GM11168 (cell line): ENCODE results near the gene PLA2G5.

Source experiments
- in situ Hi-C: fragments of 300-500 bp; cut with MboI; formaldehyde crosslinking; loops from one replicate; pipeline ENCODE4 v1.12.0; 2022; ENCODE audit warnings: low sequenced_read_pairs; ENCODE audit not compliant: unreplicated experiment

Gene PLA2G5

GRCh38 chr1:20061866-20062265 is 8.1 kb upstream of the PLA2G5 start:
- in situ Hi-C loops = no loop called here

- in situ Hi-C loops = no loop called here
Observed at GRCh38 chr1:20063861-20064292, 6.1 kb upstream of the PLA2G5 start.

- in situ Hi-C loops = no loop called here
Observed at GRCh38 chr1:20068722-20069121, 1.3 kb upstream of the PLA2G5 start.

- in situ Hi-C loops = no loop called here
Observed at GRCh38 chr1:20070357-20070756, 363 bp downstream of the PLA2G5 start.

GRCh38 chr1:20071416-20071815 is 1.4 kb downstream of the PLA2G5 start:
- in situ Hi-C loops = no loop called here

- in situ Hi-C loops = no loop called here
Observed at GRCh38 chr1:20072771-20073170, 2.8 kb downstream of the PLA2G5 start.

GRCh38 chr1:20073256-20073655 is 3.3 kb downstream of the PLA2G5 start:
- in situ Hi-C loops = no loop called here

GRCh38 chr1:20074055-20074724 is 4.2 kb downstream of the PLA2G5 start:
- in situ Hi-C loops = no loop called here

GRCh38 chr1:20074725-20075171 is 4.8 kb downstream of the PLA2G5 start:
- in situ Hi-C loops = no loop called here

GRCh38 chr1:20075345-20075744 is 5.4 kb downstream of the PLA2G5 start:
- in situ Hi-C loops = no loop called here

GRCh38 chr1:20076223-20076622 is 6.2 kb downstream of the PLA2G5 start:
- in situ Hi-C loops = no loop called here

- in situ Hi-C loops = no loop called here
Observed at GRCh38 chr1:20076710-20077461, 6.9 kb downstream of the PLA2G5 start.

- in situ Hi-C loops = no loop called here
Observed at GRCh38 chr1:20078171-20078651, 8.2 kb downstream of the PLA2G5 start.

GRCh38 chr1:20078711-20079110 is 8.7 kb downstream of the PLA2G5 start:
- in situ Hi-C loops = no loop called here

GRCh38 chr1:20079661-20080305 is 9.8 kb downstream of the PLA2G5 start:
- in situ Hi-C loops = no loop called here

GRCh38 chr1:20080441-20081352 is 10.7 kb downstream of the PLA2G5 start:
- in situ Hi-C loops = no loop called here

- in situ Hi-C loops = no loop called here
Observed at GRCh38 chr1:20081353-20081810, 11.4 kb downstream of the PLA2G5 start.

- in situ Hi-C loops = no loop called here
Observed at GRCh38 chr1:20082772-20083171, 12.8 kb downstream of the PLA2G5 start.

GRCh38 chr1:20083178-20083944 is 13.4 kb downstream of the PLA2G5 start:
- in situ Hi-C loops = no loop called here
